Muscle of leg (tissue), 11 donors: ENCODE data around the gene TUBE1. TPM values are rescaled to one million over a fixed set of nuclear protein-coding genes. Genes with fewer than 3 reads are reported as not detected.

Experiments used
- DNase-seq: peaks from one replicate; pipeline ENCODE4 v3.0.0; 2013
- H3K27ac ChIP-seq: one replicate; pipeline ENCODE4 v1.5.1; 2013; ENCODE audit warnings: mild to moderate bottlenecking, low read length, control low read depth
- H3K27me3 ChIP-seq: one replicate; pipeline ENCODE4 v1.6.1; 2013; ENCODE audit warnings: low read length; ENCODE audit not compliant: control insufficient read depth, insufficient read depth
- H3K36me3 ChIP-seq: one replicate; pipeline ENCODE4 v1.6.1; 2013; ENCODE audit warnings: low read length; ENCODE audit not compliant: control insufficient read depth, insufficient read depth
- H3K4me1 ChIP-seq: one replicate; pipeline ENCODE4 v1.6.1; 2013; ENCODE audit warnings: low read length; ENCODE audit not compliant: control insufficient read depth, insufficient read depth
- H3K4me3 ChIP-seq: one replicate; pipeline ENCODE4 v1.5.1; 2013; ENCODE audit warnings: low read length, control low read depth
- H3K9me3 ChIP-seq: replicated peaks from 2 replicates; pipeline ENCODE4 v1.6.1; 2013; ENCODE audit warnings: low read depth, low read length; ENCODE audit not compliant: control insufficient read depth
- WGBS: methylation state at CpG from one replicate; pipeline ENCODE4 v1.1.5; 2013; ENCODE audit warnings: missing lambda C conversion rate; ENCODE audit not compliant: insufficient coverage; 5-methylcytosine and 5-hydroxymethylcytosine counted together
- polyA plus RNA-seq, 8 donors: library from polyadenylated mRNA; unstranded; fragments of 120-200 nt; gene quantifications; one replicate each; pipeline versions ENCODE4 v1.2.1 to v1.2.3, GENCODE V29; 2013; ENCODE audit warnings: inconsistent platforms in 1 of 8, low replicate concordance in 1 of 8; ENCODE audit not compliant: insufficient read length in 8 of 8, insufficient read depth in 1 of 8
- total RNA-seq: library from RNA; stranded (reverse); fragments of 120-200 nt; gene quantifications from one replicate; pipeline ENCODE4 v1.2.4, GENCODE V29; 2013

TUBE1 gene
- total and polyA plus RNA-seq, 9 donors: 12.9 to 26.3 (median 18.7) TPM

- Histone ChIP-seq H3K27me3 (no peaks in the 10 kb centered on the region), H3K36me3 (no peaks in the 10 kb centered on the region), H3K27ac (no peak overlapping the region), H3K4me3 (no peak overlapping the region), H3K4me1 (peaks cover 22% of the 10 kb centered on the region), H3K9me3 (peaks cover 8% of the 10 kb centered on the region)
- DNase-seq: no peak
- no CpG with 5 or more reads among the region's 3 CpGs for WGBS
These were observed 59.2 kb downstream of the TUBE1 start for GRCh38 chr6:112027942-112028674.

- H3K4me3 ChIP-seq: no peak overlapping the region
- H3K27ac ChIP-seq: no peak overlapping the region
- DNase-seq: no peak
- no peaks in the 10 kb centered on the region for H3K36me3 ChIP-seq
- 87% methylated on average over 3 of the region's 4 CpGs for WGBS
- peaks cover 14% of the 10 kb centered on the region for H3K4me1 ChIP-seq
- no peaks in the 10 kb centered on the region for H3K27me3 ChIP-seq
- peaks cover 8% of the 10 kb centered on the region for H3K9me3 ChIP-seq
These were observed 60.3 kb downstream of the TUBE1 start for GRCh38 chr6:112026933-112027332.

- H3K4me3 ChIP-seq: no peak overlapping the region
- H3K36me3 ChIP-seq: no peaks in the 10 kb centered on the region
- peaks cover 11% of the 10 kb centered on the region for H3K4me1 ChIP-seq
- no peaks in the 10 kb centered on the region for H3K27me3 ChIP-seq
- no peak for DNase-seq
- H3K9me3 ChIP-seq: peaks cover 8% of the 10 kb centered on the region
- 98% methylated on average over 4 of the region's 4 CpGs for WGBS
- H3K27ac ChIP-seq: no peak overlapping the region
These were observed 62.8 kb downstream of the TUBE1 start for GRCh38 chr6:112024464-112024863.

GRCh38 chr6:112022749-112023148 is 64.5 kb downstream of the TUBE1 start:
- Histone ChIP-seq H3K27me3 (no peaks in the 10 kb centered on the region), H3K27ac (no peak overlapping the region), H3K36me3 (no peaks in the 10 kb centered on the region), H3K4me1 (peaks cover 23% of the 10 kb centered on the region), H3K4me3 (no peak overlapping the region), H3K9me3 (peaks cover 8% of the 10 kb centered on the region)
- no peak for DNase-seq

GRCh38 chr6:112021691-112022310 is 65.5 kb downstream of the TUBE1 start:
- H3K9me3 ChIP-seq: peaks cover 8% of the 10 kb centered on the region
- no peaks in the 10 kb centered on the region for H3K27me3 ChIP-seq
- no peak overlapping the region for H3K27ac ChIP-seq
- WGBS: 61% methylated on average over 4 of the region's 6 CpGs
- peaks cover 23% of the 10 kb centered on the region for H3K4me1 ChIP-seq
- no peaks in the 10 kb centered on the region for H3K36me3 ChIP-seq
- DNase-seq: no peak
- no peak overlapping the region for H3K4me3 ChIP-seq

Other genes starting within 250 kb of the TUBE1 start
- gene FYN, start 214.0 kb downstream of the TUBE1 start, total RNA-seq: 97.1 TPM
- gene FYN, start 214.0 kb downstream of the TUBE1 start, polyA plus RNA-seq: 100 to 1,000 TPM; 109 to 181 (median 155) TPM
- gene CCN6, start 33.4 kb downstream of the TUBE1 start, total RNA-seq: 0.09 TPM
- under 1 TPM; 0.09 to 0.67 (median 0.23) TPM for gene CCN6, start 33.4 kb downstream of the TUBE1 start, polyA plus RNA-seq
- gene FAM229B, start 109 bp upstream of the TUBE1 start, total RNA-seq: 34.8 TPM
- gene FAM229B, start 109 bp upstream of the TUBE1 start, polyA plus RNA-seq: 10 to 100 TPM; 14.8 to 27.4 (median 18.9) TPM
- 219 TPM for gene LAMA4, start 167.1 kb upstream of the TUBE1 start, total RNA-seq
- 100 to 1,000 TPM; 123 to 249 (median 186) TPM for gene LAMA4, start 167.1 kb upstream of the TUBE1 start, polyA plus RNA-seq